Calu3 (cell line): Measurements from ENCODE around the gene MLXIP. TPM values are rescaled to one million over a fixed set of nuclear protein-coding genes. Genes with fewer than 3 reads are reported as not detected.
A peak's percentile ranks its signal among the peaks of the same experiment; 100 is the strongest.

ENCODE experiments used
- BruUV-seq: library from RNA; stranded (reverse); fragments of 400-500 nt; replicated peaks from 2 replicates; lab custom pipeline; 2021; lab: Mats Ljungman, UMichigan
- CTCF ChIA-PET: fragments of 300-600 bp; sonication (Branson Sonifier 250); formaldehyde crosslinking; loops from one replicate; lab custom pipeline; 2022; ENCODE audit warnings: antibody characterized with exemption; lab: Charles Lee
- DNase-seq: peaks from one replicate; pipeline ENCODE4 v3.0.0; 2022
- H3K27ac Mint-ChIP-seq: one replicate; pipeline ENCODE4 v1.8.0; 2022; ENCODE audit warnings: mixed read lengths; ENCODE audit not compliant: unreplicated experiment
- H3K27me3 Mint-ChIP-seq: one replicate; pipeline ENCODE4 v1.8.0; 2022; ENCODE audit warnings: mixed read lengths; ENCODE audit not compliant: unreplicated experiment
- H3K36me3 Mint-ChIP-seq: one replicate; pipeline ENCODE4 v1.8.0; 2022; ENCODE audit warnings: mild to moderate bottlenecking, moderate library complexity, mixed read lengths; ENCODE audit not compliant: insufficient read depth, unreplicated experiment
- H3K4me1 Mint-ChIP-seq: one replicate; pipeline ENCODE4 v1.8.0; 2022; ENCODE audit warnings: mild to moderate bottlenecking, low read depth, mixed read lengths; ENCODE audit not compliant: unreplicated experiment
- H3K4me3 Mint-ChIP-seq: one replicate; pipeline ENCODE4 v1.8.0; 2022; ENCODE audit warnings: mild to moderate bottlenecking, low read depth, moderate library complexity, mixed read lengths; ENCODE audit not compliant: unreplicated experiment
- H3K9me3 Mint-ChIP-seq: one replicate; pipeline ENCODE4 v1.8.0; 2022; ENCODE audit warnings: low read depth, mixed read lengths; ENCODE audit not compliant: unreplicated experiment
- intact Hi-C: fragments of 100-400 bp; cut with micrococcal nuclease; formaldehyde crosslinking; loops from one replicate; pipeline ENCODE4 v1.10.0; 2022; ENCODE audit not compliant: unreplicated experiment
- total RNA-seq: library from RNA; stranded (reverse); gene quantifications from 2 replicates; pipeline ENCODE4 v1.2.3, GENCODE V29; 2022
- TF ChIP-seq, protein P1 (sequence below): fragments of 200-600 bp; IDR thresholded peaks from one replicate; pipeline ENCODE4 v1.8.0; 2022; ENCODE audit warnings: antibody characterized with exemption; ENCODE audit not compliant: unreplicated experiment

The MLXIP gene
- total RNA-seq, 1 experiment from 2014 or later: 55.3 TPM

DNA sequence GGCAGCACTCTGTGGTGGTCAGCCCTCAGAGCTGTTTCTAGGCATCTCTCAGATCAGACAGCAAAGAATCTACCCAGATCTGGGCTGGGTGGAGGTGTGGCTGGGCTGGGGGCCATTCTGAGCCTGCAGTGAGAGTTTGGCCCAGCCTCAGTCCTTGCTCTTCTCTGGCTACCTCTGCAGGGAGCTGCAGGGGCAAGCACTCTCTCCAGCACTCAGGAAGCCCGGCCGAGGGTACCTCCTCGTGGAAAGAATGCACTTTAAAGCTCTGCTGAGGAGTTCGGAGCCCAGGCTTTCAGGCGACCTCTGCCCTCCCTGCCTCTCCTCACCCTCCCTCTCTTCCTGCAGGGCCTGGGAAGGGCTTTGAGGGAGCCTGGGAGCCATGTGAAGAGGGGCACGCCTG is 64.3 kb downstream of the MLXIP start:
- no peak for DNase-seq
- Mint-ChIP-seq H3K36me3 (peaks cover 10% of the 10 kb centered on the region), H3K27ac (no peak overlapping the region), H3K4me3 (no peak overlapping the region), H3K4me1 (no peaks in the 10 kb centered on the region), H3K9me3 (no peaks in the 10 kb centered on the region), H3K27me3 (no peaks in the 10 kb centered on the region)
- CTCF ChIA-PET: no interaction called here
- intact Hi-C loops: no loop called here
- no TSS peak for BruUV-seq
- TF ChIP-seq, protein P1, sequence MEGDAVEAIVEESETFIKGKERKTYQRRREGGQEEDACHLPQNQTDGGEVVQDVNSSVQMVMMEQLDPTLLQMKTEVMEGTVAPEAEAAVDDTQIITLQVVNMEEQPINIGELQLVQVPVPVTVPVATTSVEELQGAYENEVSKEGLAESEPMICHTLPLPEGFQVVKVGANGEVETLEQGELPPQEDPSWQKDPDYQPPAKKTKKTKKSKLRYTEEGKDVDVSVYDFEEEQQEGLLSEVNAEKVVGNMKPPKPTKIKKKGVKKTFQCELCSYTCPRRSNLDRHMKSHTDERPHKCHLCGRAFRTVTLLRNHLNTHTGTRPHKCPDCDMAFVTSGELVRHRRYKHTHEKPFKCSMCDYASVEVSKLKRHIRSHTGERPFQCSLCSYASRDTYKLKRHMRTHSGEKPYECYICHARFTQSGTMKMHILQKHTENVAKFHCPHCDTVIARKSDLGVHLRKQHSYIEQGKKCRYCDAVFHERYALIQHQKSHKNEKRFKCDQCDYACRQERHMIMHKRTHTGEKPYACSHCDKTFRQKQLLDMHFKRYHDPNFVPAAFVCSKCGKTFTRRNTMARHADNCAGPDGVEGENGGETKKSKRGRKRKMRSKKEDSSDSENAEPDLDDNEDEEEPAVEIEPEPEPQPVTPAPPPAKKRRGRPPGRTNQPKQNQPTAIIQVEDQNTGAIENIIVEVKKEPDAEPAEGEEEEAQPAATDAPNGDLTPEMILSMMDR: no peak

- no peak for DNase-seq
- no peaks in the 10 kb centered on the region for H3K27me3 Mint-ChIP-seq
- intact Hi-C loops: no loop called here
- H3K36me3 Mint-ChIP-seq: peaks cover 10% of the 10 kb centered on the region
- TF ChIP-seq, protein P1: no peak
- H3K4me3 Mint-ChIP-seq: no peak overlapping the region
- no peak overlapping the region for H3K27ac Mint-ChIP-seq
- CTCF ChIA-PET: no interaction called here
- BruUV-seq: TSS peak; percentile 19
- no peaks in the 10 kb centered on the region for H3K4me1 Mint-ChIP-seq
- H3K9me3 Mint-ChIP-seq: no peaks in the 10 kb centered on the region
Observed at GRCh38 chr12:122144885-122145284, 66.3 kb downstream of the MLXIP start.

GRCh38 chr12:122145505-122146330 is 67.2 kb downstream of the MLXIP start:
- H3K36me3 Mint-ChIP-seq: peaks cover 10% of the 10 kb centered on the region
- intact Hi-C loops: no loop called here
- H3K4me3 Mint-ChIP-seq: no peak overlapping the region
- BruUV-seq: no TSS peak
- DNase-seq: no peak
- no peaks in the 10 kb centered on the region for H3K9me3 Mint-ChIP-seq
- H3K27ac Mint-ChIP-seq: peak overlapping the region; percentile 23
- TF ChIP-seq, protein P1: no peak
- H3K27me3 Mint-ChIP-seq: no peaks in the 10 kb centered on the region
- CTCF ChIA-PET: interaction anchor here (0.6 kb wide), 1 partner anchor 627 kb away, joined by 5 read pairs; no protein-coding TSS in a partner anchor
- no peaks in the 10 kb centered on the region for H3K4me1 Mint-ChIP-seq

GRCh38 chr12:122147514-122148290 is 69.1 kb downstream of the MLXIP start:
- TF ChIP-seq, protein P1: no peak
- CTCF ChIA-PET: no interaction called here
- H3K4me1 Mint-ChIP-seq: no peaks in the 10 kb centered on the region
- intact Hi-C loops: no loop called here
- no peak for DNase-seq
- no peak overlapping the region for H3K4me3 Mint-ChIP-seq
- peaks cover 12% of the 10 kb centered on the region for H3K27me3 Mint-ChIP-seq
- peaks cover 8% of the 10 kb centered on the region for H3K36me3 Mint-ChIP-seq
- no TSS peak for BruUV-seq
- no peak overlapping the region for H3K27ac Mint-ChIP-seq
- H3K9me3 Mint-ChIP-seq: no peaks in the 10 kb centered on the region
